Breast epithelium (tissue), 4 donors: ENCODE results near the gene ALOX5AP. TPM values are rescaled to one million over a fixed set of nuclear protein-coding genes. Genes with fewer than 3 reads are reported as not detected.
"Not testable (repeated sequence)": the region's sequence is repeated elsewhere in the genome, so short reads cannot be mapped to it uniquely, and the experiment has no call there.

Source experiments
- DNase-seq, 2 donors: peaks; one replicate each; pipeline ENCODE4 v3.0.0-alpha.2; 2019; ENCODE audit warnings: low spot score in 2 of 2
- H3K27ac ChIP-seq, 2 donors: fragments of 200-600 bp; sonication (generic) in 1 of 2; one replicate each; pipeline ENCODE4 v1.5.1; 2016 to 2019; ENCODE audit warnings: mild to moderate bottlenecking in 1 of 2
- H3K27me3 ChIP-seq, 2 donors: fragments of 200-600 bp; sonication (generic) in 1 of 2; one replicate each; pipeline versions ENCODE4 v1.5.1 to v1.6.0; 2017 to 2019; ENCODE audit warnings: control low read depth in 1 of 2, mild to moderate bottlenecking in 1 of 2
- H3K36me3 ChIP-seq: fragments of 200-600 bp; one replicate; pipeline ENCODE4 v1.5.1; 2019
- H3K4me1 ChIP-seq, 2 donors: fragments of 200-600 bp; sonication (generic); one replicate each; pipeline ENCODE4 v1.5.1; 2016 to 2019; ENCODE audit warnings: control low read depth in 1 of 2
- H3K4me3 ChIP-seq, 3 donors: fragments of 200-600 bp; sonication (generic); 1 replicate in 2 of 3; 2 replicates in 1 of 3; pipeline ENCODE4 v1.5.1; 2016 to 2019; ENCODE audit warnings: mild to moderate bottlenecking in 3 of 3, moderate library complexity in 2 of 3
- H3K9me3 ChIP-seq, 2 donors: fragments of 200-600 bp; sonication (generic) in 1 of 2; one replicate each; pipeline ENCODE4 v1.5.1; 2016 to 2019; ENCODE audit warnings: control low read depth in 1 of 2
- POLR2A ChIP-seq: fragments of 450-650 bp; IDR thresholded peaks from one replicate; pipeline ENCODE4 v1.6.1; 2016; ENCODE audit warnings: antibody characterized with exemption, mild to moderate bottlenecking, moderate library complexity
- POLR2AphosphoS5 ChIP-seq, 3 donors: sonication (generic); formaldehyde crosslinking; IDR thresholded peaks; one replicate each; pipeline ENCODE4 v1.6.1; 2017; ENCODE audit warnings: antibody characterized with exemption in 3 of 3
- intact Hi-C: fragments of 100-400 bp; cut with DNase I; formaldehyde crosslinking; loops from one replicate; pipeline ENCODE4 v1.15.1; 2023; ENCODE audit warnings: low total_unique reads
- total RNA-seq, 3 donors: library from RNA; depleted of rRNA; stranded (reverse); fragments of >200 nt; gene quantifications; one replicate each; pipeline ENCODE4 v1.1.0, GENCODE V29; 2016
- TF ChIP-seq, protein P1 (sequence below), 3 donors: fragments of 450-650 bp; IDR thresholded peaks; one replicate each; pipeline ENCODE4 v1.5.1; 2016 to 2017; ENCODE audit warnings: antibody characterized with exemption in 3 of 3, mild to moderate bottlenecking in 3 of 3, moderate library complexity in 3 of 3

Gene ALOX5AP
- total RNA-seq, 3 donors from 2014 or later = 32.1 to 47.4 (median 37.9) TPM

DNA sequence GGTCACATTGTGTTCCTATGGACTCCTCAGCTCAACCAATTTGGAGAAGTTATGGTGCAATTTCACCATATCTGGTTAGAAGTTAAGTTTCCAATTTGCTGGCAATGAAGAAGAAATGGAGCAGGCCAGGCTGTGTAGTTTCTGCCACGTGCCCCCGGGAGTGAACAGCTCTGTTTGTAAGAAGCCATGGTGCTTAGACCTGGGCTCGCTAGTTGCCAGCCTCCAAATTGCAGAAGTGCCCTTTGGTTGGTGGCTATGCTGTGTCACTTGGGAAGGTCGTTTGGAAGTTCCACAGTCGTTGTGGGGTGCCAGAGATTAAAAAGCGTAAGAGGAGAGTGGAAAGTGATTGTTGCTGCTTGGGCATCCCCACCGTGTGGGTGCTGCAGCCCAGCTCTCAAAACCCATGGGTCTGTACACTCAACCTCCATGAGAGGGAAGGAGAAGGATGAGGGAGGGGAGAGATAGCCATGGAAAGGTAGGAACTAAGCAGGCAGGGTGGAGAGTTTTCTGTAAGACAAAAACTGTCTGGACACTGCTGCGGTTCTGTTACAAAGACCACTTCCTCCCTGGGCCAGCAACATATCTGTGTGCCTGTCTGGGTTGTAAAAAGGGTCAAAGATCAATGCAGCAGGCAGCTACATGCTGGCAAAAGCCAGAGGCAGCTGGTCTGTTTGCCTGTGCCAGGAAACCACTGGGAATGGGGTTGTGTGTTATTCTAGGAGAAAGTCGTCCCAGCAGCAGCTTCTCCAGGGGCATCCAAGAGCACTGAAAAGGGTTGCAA lies 10.8 kb downstream of the ALOX5AP start:
- no peak for TF ChIP-seq POLR2AphosphoS5 (IDR thresholded peaks at IDR 0.05)
- TF ChIP-seq, protein P1, sequence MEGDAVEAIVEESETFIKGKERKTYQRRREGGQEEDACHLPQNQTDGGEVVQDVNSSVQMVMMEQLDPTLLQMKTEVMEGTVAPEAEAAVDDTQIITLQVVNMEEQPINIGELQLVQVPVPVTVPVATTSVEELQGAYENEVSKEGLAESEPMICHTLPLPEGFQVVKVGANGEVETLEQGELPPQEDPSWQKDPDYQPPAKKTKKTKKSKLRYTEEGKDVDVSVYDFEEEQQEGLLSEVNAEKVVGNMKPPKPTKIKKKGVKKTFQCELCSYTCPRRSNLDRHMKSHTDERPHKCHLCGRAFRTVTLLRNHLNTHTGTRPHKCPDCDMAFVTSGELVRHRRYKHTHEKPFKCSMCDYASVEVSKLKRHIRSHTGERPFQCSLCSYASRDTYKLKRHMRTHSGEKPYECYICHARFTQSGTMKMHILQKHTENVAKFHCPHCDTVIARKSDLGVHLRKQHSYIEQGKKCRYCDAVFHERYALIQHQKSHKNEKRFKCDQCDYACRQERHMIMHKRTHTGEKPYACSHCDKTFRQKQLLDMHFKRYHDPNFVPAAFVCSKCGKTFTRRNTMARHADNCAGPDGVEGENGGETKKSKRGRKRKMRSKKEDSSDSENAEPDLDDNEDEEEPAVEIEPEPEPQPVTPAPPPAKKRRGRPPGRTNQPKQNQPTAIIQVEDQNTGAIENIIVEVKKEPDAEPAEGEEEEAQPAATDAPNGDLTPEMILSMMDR (IDR thresholded peaks at IDR 0.05) = no peak
- no peak for TF ChIP-seq POLR2A
- H3K4me1 ChIP-seq = peaks cover 0 to 13% of the 10 kb centered on the region in 2 donors
- H3K27ac ChIP-seq = no peak overlapping the region
- H3K27me3 ChIP-seq = no peaks in the 10 kb centered on the region
- DNase-seq = no peak
- no peaks in the 10 kb centered on the region for H3K36me3 ChIP-seq
- no peak overlapping the region for H3K4me3 ChIP-seq
- intact Hi-C loops = no loop called here
- no peaks in the 10 kb centered on the region for H3K9me3 ChIP-seq

DNA sequence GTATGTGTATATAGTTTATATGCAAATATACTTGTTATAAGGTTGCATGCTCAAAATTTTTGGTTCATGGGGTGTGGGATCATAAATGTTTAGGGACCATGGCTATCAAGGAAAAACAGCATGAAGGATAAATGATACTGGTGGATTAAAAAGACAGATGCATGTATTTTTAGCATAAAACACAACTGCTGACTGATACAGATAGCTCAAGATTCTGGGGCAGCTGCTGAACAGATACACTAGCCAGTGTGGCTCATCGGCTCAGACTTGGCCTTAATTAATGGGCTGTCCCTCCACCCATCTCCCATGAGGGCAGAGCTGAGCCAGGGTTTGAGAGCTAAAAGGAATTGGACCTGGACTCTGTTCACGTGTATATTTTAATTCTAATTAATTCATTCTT lies 11.4 kb downstream of the ALOX5AP start:
- H3K9me3 ChIP-seq = no peaks in the 10 kb centered on the region
- TF ChIP-seq, protein P1 (IDR thresholded peaks at IDR 0.05) = no peak
- no peak for TF ChIP-seq POLR2AphosphoS5 (IDR thresholded peaks at IDR 0.05)
- TF ChIP-seq POLR2A = no peak
- intact Hi-C loops = no loop called here

DNA sequence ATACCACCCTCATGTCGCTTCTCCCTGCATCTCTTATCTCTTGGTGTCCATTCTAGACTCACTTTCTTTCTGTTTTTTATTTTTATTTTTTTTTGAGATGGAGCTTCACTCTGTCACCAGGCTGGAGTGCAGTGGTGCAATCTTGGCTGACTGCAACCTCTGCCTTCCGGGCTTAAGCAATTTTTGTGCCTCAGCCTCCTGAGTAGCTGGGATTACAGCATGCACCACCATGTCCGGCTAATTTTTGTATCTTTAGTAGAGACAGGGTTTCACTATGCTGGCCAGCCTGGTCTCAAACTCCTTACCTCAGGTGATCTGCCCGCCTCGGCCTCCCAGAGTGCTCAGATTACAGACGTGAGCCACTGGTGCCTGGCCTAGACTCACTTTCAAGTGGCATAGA lies 12.5 kb downstream of the ALOX5AP start:
- H3K4me1 ChIP-seq = peaks cover 0 to 13% of the 10 kb centered on the region in 2 donors
- DNase-seq, intact Hi-C loops, H3K9me3 ChIP-seq, H3K27me3 ChIP-seq, H3K4me3 ChIP-seq, H3K27ac ChIP-seq, H3K36me3 ChIP-seq: not testable (repeated sequence)

More for the DNA sequence above, 11.4 kb downstream of the ALOX5AP start:
- Histone ChIP-seq H3K36me3 (no peaks in the 10 kb centered on the region), H3K27me3 (no peaks in the 10 kb centered on the region), H3K4me3 (no peak overlapping the region), H3K4me1 (peaks cover 0 to 13% of the 10 kb centered on the region in 2 donors), H3K27ac (no peak overlapping the region)
- no peak for DNase-seq

DNA sequence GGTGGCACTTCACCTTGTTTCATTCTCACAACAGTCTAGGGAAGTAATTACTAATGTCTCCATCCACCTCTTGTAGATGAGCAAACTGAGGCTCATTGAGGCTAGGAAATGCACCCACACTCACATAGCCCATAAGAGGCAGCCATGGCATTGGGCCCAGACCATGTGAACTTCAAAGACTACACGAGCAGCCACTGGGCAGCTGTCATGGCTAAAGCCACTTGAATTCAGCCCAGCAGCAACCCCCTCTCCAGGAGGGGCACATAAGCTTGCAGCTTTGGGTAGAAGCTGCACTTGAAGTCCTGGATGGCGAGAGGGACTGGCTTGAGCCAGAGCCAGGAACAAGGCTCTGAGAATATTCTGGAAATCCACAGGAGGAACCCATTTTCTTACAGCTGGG lies 13.4 kb downstream of the ALOX5AP start:
- no peak overlapping the region for H3K27ac ChIP-seq
- no peak for DNase-seq
- intact Hi-C loops = no loop called here
- H3K9me3 ChIP-seq = no peaks in the 10 kb centered on the region
- H3K27me3 ChIP-seq = no peaks in the 10 kb centered on the region
- no peak overlapping the region for H3K4me3 ChIP-seq
- H3K4me1 ChIP-seq = peaks cover 0 to 10% of the 10 kb centered on the region in 2 donors
- TF ChIP-seq POLR2AphosphoS5 (IDR thresholded peaks at IDR 0.05) (no peak), POLR2A (no peak)
- TF ChIP-seq, protein P1 (IDR thresholded peaks at IDR 0.05) = no peak
- H3K36me3 ChIP-seq = no peaks in the 10 kb centered on the region

DNA sequence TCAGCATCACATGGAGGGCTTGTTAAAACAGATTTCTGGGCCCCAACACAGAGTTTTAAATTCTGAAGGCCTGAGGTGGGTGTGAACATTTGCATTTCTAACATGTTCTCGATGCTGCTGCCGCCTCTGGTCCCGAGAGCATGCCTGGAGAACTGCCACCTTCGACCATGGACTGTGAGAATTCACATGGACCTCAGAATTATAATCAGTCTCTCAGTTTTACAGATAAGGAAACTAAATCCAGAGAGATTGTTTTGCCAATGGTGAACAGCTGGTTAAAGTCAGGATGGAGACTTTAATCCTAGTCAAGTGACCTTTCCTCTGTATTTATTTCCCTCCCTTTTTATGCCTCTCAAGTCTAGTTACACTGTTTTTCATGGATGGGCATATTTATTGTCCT lies 14.7 kb downstream of the ALOX5AP start:
- no peak overlapping the region for H3K4me3 ChIP-seq
- H3K9me3 ChIP-seq = no peaks in the 10 kb centered on the region
- no peaks in the 10 kb centered on the region for H3K27me3 ChIP-seq
- H3K27ac ChIP-seq = no peak overlapping the region
- H3K36me3 ChIP-seq = no peaks in the 10 kb centered on the region
- no peak for DNase-seq
- intact Hi-C loops = no loop called here
- H3K4me1 ChIP-seq = no peaks in the 10 kb centered on the region
- TF ChIP-seq, protein P1 (IDR thresholded peaks at IDR 0.05) = no peak
- TF ChIP-seq POLR2A (no peak), POLR2AphosphoS5 (IDR thresholded peaks at IDR 0.05) (no peak)
